ENCODE measurements around the gene FDX1. TPM values are rescaled to one million over a fixed set of nuclear protein-coding genes. Genes with fewer than 3 reads are reported as not detected.
"Not testable (repeated sequence)": the region's sequence is repeated elsewhere in the genome, so short reads cannot be mapped to it uniquely, and the experiment has no call there.

Gene FDX1
- total RNA-seq, 1 donor from 2014 or later = 11.5 TPM

DNA sequence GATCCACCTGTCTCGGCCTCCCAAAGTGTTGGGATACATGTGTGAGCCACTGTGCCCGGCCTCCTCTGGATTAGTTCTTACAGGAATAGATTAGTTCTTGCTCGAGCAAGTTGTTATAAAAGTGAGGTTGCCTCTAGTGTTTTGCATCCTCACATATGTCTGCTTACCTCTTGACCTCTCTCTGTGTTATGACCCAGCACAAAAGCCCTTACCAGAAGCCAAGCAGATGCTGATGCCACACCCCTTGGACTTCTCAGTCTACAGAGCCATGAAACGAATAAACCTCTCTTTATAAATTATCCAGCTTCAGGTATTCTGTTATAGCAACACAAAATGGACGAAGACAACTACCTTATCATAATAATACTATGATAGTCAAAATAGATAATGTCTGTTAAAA lies 22.4 kb upstream of the FDX1 start:
- DNase-seq (ENCODE audit: low read depth) = no peak
- TF ChIP-seq, protein P1, sequence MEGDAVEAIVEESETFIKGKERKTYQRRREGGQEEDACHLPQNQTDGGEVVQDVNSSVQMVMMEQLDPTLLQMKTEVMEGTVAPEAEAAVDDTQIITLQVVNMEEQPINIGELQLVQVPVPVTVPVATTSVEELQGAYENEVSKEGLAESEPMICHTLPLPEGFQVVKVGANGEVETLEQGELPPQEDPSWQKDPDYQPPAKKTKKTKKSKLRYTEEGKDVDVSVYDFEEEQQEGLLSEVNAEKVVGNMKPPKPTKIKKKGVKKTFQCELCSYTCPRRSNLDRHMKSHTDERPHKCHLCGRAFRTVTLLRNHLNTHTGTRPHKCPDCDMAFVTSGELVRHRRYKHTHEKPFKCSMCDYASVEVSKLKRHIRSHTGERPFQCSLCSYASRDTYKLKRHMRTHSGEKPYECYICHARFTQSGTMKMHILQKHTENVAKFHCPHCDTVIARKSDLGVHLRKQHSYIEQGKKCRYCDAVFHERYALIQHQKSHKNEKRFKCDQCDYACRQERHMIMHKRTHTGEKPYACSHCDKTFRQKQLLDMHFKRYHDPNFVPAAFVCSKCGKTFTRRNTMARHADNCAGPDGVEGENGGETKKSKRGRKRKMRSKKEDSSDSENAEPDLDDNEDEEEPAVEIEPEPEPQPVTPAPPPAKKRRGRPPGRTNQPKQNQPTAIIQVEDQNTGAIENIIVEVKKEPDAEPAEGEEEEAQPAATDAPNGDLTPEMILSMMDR (IDR thresholded peaks at IDR 0.05; ENCODE audit: insufficient read depth, low read length, poor library complexity, severe bottlenecking) = no peak
- no peaks in the 10 kb centered on the region for H3K36me3 ChIP-seq (ENCODE audit: control insufficient read depth, insufficient read depth, low read length)

DNA sequence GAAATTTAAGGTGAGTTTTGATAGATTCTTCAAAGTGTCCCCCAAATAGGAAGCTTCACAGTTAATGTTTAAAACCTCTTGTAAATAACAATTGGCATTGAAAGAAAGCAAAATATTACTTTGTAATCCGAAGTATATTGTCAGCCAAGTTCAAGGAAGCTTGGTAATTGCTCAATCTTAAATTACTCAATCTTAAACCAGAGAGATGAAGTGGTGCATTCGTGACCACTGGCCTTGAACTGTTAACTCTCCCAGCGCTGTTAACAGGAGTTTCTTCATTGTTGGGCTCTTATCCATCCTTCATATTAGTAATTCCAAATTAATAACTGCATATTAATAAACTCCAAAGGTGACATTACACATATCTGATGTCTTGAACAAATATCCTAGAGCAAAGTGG lies 20.6 kb upstream of the FDX1 start:
- H3K4me3 ChIP-seq (ENCODE audit: low read depth, low read length) = no peak overlapping the region
- H3K27me3 ChIP-seq (ENCODE audit: control insufficient read depth, insufficient read depth, low read length) = no peaks in the 10 kb centered on the region
- TF ChIP-seq, protein P1 (IDR thresholded peaks at IDR 0.05; ENCODE audit: insufficient read depth, low read length, poor library complexity, severe bottlenecking) = no peak
- DNase-seq (ENCODE audit: low read depth) = no peak
- no peaks in the 10 kb centered on the region for H3K36me3 ChIP-seq (ENCODE audit: control insufficient read depth, insufficient read depth, low read length)

More for the DNA sequence above, 22.4 kb upstream of the FDX1 start:
- H3K27me3 ChIP-seq (ENCODE audit: control insufficient read depth, insufficient read depth, low read length) = no peaks in the 10 kb centered on the region
- H3K4me3 ChIP-seq (ENCODE audit: low read depth, low read length) = no peak overlapping the region

DNA sequence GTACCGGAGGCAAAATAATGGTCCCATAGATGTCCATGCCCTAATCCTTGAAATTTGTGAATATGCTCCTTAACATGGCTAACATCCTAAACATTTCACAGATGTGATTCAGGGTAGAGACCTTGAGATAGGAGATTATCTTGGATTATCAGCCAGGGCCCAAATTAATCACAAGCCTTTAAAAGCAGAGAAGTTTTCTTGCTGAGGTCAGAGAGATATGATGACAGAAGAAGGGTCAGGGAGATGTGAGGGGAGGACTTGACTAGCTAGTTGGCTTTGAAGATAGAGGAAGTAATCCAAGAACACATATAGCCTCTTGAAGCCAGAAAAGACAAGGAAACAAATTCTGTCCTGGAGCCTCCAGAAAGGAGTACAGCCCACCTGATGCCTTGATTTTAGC lies 19.1 kb upstream of the FDX1 start:
- no peaks in the 10 kb centered on the region for H3K36me3 ChIP-seq (ENCODE audit: control insufficient read depth, insufficient read depth, low read length)
- TF ChIP-seq, protein P1 (IDR thresholded peaks at IDR 0.05; ENCODE audit: insufficient read depth, low read length, poor library complexity, severe bottlenecking) = no peak
- no peak for DNase-seq (ENCODE audit: low read depth)
- H3K27me3 ChIP-seq (ENCODE audit: control insufficient read depth, insufficient read depth, low read length) = no peaks in the 10 kb centered on the region
- H3K4me3 ChIP-seq (ENCODE audit: low read depth, low read length) = no peak overlapping the region

DNA sequence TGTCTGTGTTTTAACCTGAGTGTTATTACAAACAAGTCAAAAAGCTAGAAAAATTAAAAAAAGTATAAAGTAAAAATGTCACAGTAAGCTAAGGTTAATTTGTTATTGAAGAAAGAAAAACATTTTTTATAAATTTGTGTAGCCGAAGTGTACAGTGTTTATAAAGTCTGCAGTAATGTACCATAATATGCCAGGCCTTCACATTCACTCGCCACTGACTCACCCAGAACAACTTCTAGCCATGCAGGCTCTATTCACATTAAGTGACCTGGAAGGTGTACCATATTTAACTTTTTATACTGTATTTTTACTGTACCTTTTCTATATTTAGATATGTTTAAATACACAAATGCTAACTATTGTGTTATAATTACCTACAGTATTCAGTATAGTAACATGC lies 14.7 kb upstream of the FDX1 start:
- Histone ChIP-seq H3K36me3 (ENCODE audit: control insufficient read depth, insufficient read depth, low read length) (no peaks in the 10 kb centered on the region), H3K27me3 (ENCODE audit: control insufficient read depth, insufficient read depth, low read length) (no peaks in the 10 kb centered on the region), H3K4me3 (ENCODE audit: low read depth, low read length) (no peak overlapping the region)
- DNase-seq (ENCODE audit: low read depth) = no peak
- TF ChIP-seq, protein P1 (IDR thresholded peaks at IDR 0.05; ENCODE audit: insufficient read depth, low read length, poor library complexity, severe bottlenecking) = no peak

DNA sequence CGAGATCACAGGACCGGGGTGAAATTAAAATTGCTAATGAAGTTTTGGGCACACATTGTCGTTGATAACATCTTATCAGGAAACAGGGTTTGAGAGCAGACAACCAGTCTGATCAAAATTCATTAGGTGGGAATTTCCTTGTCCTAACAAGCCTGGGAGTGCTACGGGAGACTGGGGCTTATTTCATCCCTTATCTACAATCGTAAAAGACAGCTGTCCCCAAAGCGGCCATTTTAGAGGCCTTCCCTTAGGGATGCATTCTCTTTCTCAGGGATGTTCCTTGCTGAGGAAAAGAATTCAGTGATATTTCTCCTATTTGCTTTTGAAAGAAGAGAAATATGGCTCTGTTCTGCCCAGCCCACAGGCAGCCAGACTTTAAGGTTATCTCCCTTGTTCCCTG lies 8.1 kb upstream of the FDX1 start:
- H3K36me3 ChIP-seq (ENCODE audit: control insufficient read depth, insufficient read depth, low read length); H3K4me3 ChIP-seq (ENCODE audit: low read depth, low read length); DNase-seq (ENCODE audit: low read depth); H3K27me3 ChIP-seq (ENCODE audit: control insufficient read depth, insufficient read depth, low read length): not testable (repeated sequence)

DNA sequence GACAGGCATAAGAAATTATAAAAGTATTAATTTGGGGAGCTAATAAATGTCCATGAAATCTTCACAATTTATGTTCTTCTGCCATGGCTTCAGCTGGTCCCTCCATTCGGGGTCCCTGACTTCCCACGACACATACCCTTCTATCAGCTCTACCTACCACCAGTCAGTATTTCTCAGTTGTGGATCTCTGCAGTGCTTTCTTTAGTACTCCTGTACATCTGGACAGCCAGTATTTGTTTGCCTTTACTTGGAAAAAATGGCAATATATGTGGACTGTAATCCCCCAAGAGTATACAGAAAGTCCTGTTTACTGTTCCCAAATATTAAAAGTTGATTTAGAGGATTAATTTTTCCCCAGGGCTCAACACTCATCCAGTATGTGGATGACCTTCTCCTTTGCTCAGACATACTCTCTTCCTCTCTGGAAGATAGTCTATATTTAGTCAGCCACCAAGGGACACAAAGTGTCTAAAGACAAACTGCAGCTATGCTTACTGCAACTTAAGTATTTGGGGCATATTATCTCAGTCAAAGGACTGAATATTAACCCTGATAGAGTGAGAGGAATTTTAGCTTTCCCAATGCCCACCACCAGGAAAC lies 7.3 kb upstream of the FDX1 start:
- no peak for DNase-seq (ENCODE audit: low read depth)
- no peak overlapping the region for H3K4me3 ChIP-seq (ENCODE audit: low read depth, low read length)
- TF ChIP-seq, protein P1 (IDR thresholded peaks at IDR 0.05; ENCODE audit: insufficient read depth, low read length, poor library complexity, severe bottlenecking) = no peak
- no peaks in the 10 kb centered on the region for H3K36me3 ChIP-seq (ENCODE audit: control insufficient read depth, insufficient read depth, low read length)
- H3K27me3 ChIP-seq (ENCODE audit: control insufficient read depth, insufficient read depth, low read length) = no peaks in the 10 kb centered on the region

All from kidney epithelial cell (primary cell).